Fibroblast of lung (primary cell): ENCODE data around the gene ZNF770. TPM values are rescaled to one million over a fixed set of nuclear protein-coding genes. Genes with fewer than 3 reads are reported as not detected.

Source experiments
- DNase-seq, 2 donors: peaks; one replicate each; pipeline versions ENCODE4 v3.0.0 to v3.0.0-alpha.2; 2010; ENCODE audit warnings: low read depth in 2 of 2
- H2AFZ ChIP-seq: 2 replicates; pipeline ENCODE4 v1.5.1; 2012; ENCODE audit warnings: low read length, control low read depth, inconsistent platforms
- H3K27ac ChIP-seq: 2 replicates; pipeline ENCODE4 v1.5.1; 2011; ENCODE audit warnings: low read length, control low read depth; ENCODE audit not compliant: insufficient read depth
- H3K27me3 ChIP-seq: 2 replicates; pipeline ENCODE4 v1.5.1; 2011; ENCODE audit warnings: mild to moderate bottlenecking, low read length; ENCODE audit not compliant: control insufficient read depth, insufficient read depth
- H3K36me3 ChIP-seq: 2 replicates; pipeline ENCODE4 v1.5.1; 2011; ENCODE audit warnings: low read length; ENCODE audit not compliant: control insufficient read depth, insufficient read depth
- H3K4me1 ChIP-seq: 2 replicates; pipeline ENCODE4 v1.5.1; 2011; ENCODE audit warnings: low read length; ENCODE audit not compliant: control insufficient read depth, insufficient read depth; ENCODE audit errors: extremely low read depth
- H3K4me2 ChIP-seq: 2 replicates; pipeline ENCODE4 v1.5.1; 2011; ENCODE audit warnings: low read length, control low read depth; ENCODE audit not compliant: insufficient read depth; ENCODE audit errors: extremely low read depth
- H3K4me3 ChIP-seq, 4 experiments: fragments of 200-600 bp in 1 of 4; sonication (generic) in 1 of 4; replicated peaks in 1 of 4; 2 replicates each; pipeline ENCODE4 v1.5.1; 2011 to 2016; ENCODE audit warnings: low read length in 4 of 4, low read depth in 3 of 4, mild to moderate bottlenecking in 3 of 4, control low read depth in 2 of 4, inconsistent platforms in 1 of 4, mixed read lengths in 1 of 4; ENCODE audit not compliant: insufficient read depth in 1 of 4; ENCODE audit errors: control extremely low read depth in 1 of 4
- H3K79me2 ChIP-seq: 2 replicates; pipeline ENCODE4 v1.5.1; 2012; ENCODE audit warnings: mild to moderate bottlenecking, low read length, inconsistent platforms; ENCODE audit not compliant: control insufficient read depth, insufficient read depth
- H3K9ac ChIP-seq: 2 replicates; pipeline ENCODE4 v1.5.1; 2011; ENCODE audit warnings: mild to moderate bottlenecking, low read length, control low read depth; ENCODE audit not compliant: insufficient read depth
- H3K9me3 ChIP-seq: 2 replicates; pipeline ENCODE4 v1.5.1; 2012; ENCODE audit warnings: low read depth, low read length; ENCODE audit not compliant: control insufficient read depth, insufficient read depth
- H4K20me1 ChIP-seq: 2 replicates; pipeline ENCODE4 v1.5.1; 2011; ENCODE audit warnings: low read length; ENCODE audit not compliant: control insufficient read depth, insufficient read depth; ENCODE audit errors: extremely low read depth
- EZH2 ChIP-seq: IDR thresholded peaks from 2 replicates; pipeline ENCODE4 v1.5.1; 2012; ENCODE audit warnings: low read length, control low read depth, mild to moderate bottlenecking; ENCODE audit errors: missing control alignments
- polyA plus RNA-seq, 2 donors: library from polyadenylated mRNA; depleted of rRNA in 1 of 2; stranded (reverse) in 1 of 2; unstranded in 1 of 2; fragments of >200 nt; gene quantifications; 2 replicates each; pipeline ENCODE4 v1.2.1, GENCODE V29; 2011 to 2012; ENCODE audit warnings: missing spikeins in 1 of 2
- total RNA-seq: library from RNA; depleted of rRNA; stranded (reverse); fragments of >200 nt; gene quantifications from 2 replicates; pipeline ENCODE4 v1.2.1, GENCODE V29; 2014
- TF ChIP-seq, protein P1 (sequence below), 2 donors: IDR thresholded peaks in 1 of 2; conservative IDR thresholded peaks in 1 of 2; 1 replicate in 1 of 2; 2 replicates in 1 of 2; pipeline ENCODE4 v1.5.1; 2011 to 2012; ENCODE audit warnings: low read length in 2 of 2, control low read depth in 1 of 2, inconsistent platforms in 1 of 2, low read depth in 1 of 2, mild to moderate bottlenecking in 1 of 2

The ZNF770 gene
- total and polyA plus RNA-seq, 2 donors (not counting 1 experiment from before 2014, with no cell fraction given): 27.9 to 44.6 TPM

DNA sequence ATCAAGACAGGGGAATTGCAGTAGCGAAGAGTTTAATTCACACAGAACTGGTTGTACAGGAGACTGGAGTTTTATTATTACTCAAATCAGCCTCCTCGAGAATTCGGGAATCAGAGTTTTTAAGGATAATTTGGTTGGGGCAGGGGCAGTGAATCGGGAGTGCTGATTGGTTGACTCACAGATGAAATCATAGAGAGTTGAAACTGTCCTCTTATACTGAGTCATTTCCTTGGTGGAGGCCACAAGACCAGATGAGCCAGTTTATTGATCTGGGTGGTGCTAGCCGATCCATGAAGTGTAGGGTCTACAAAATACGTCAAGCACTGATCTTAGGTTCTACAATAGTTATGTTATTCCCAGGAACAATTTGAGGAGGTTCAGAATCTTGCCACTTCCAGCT lies 5.3 kb upstream of the ZNF770 start:
- Histone ChIP-seq H3K4me2 (no peak overlapping the region), H2AFZ (no peak overlapping the region), H3K9ac (no peak overlapping the region), H3K79me2 (no peaks in the 10 kb centered on the region), H3K27me3 (no peaks in the 10 kb centered on the region), H3K36me3 (no peaks in the 10 kb centered on the region), H3K9me3 (no peaks in the 10 kb centered on the region), H4K20me1 (no peaks in the 10 kb centered on the region), H3K4me1 (peaks cover 2% of the 10 kb centered on the region), H3K27ac (no peak overlapping the region), H3K4me3 (no peak overlapping the region)
- DNase-seq: no peak
- TF ChIP-seq, protein P1, sequence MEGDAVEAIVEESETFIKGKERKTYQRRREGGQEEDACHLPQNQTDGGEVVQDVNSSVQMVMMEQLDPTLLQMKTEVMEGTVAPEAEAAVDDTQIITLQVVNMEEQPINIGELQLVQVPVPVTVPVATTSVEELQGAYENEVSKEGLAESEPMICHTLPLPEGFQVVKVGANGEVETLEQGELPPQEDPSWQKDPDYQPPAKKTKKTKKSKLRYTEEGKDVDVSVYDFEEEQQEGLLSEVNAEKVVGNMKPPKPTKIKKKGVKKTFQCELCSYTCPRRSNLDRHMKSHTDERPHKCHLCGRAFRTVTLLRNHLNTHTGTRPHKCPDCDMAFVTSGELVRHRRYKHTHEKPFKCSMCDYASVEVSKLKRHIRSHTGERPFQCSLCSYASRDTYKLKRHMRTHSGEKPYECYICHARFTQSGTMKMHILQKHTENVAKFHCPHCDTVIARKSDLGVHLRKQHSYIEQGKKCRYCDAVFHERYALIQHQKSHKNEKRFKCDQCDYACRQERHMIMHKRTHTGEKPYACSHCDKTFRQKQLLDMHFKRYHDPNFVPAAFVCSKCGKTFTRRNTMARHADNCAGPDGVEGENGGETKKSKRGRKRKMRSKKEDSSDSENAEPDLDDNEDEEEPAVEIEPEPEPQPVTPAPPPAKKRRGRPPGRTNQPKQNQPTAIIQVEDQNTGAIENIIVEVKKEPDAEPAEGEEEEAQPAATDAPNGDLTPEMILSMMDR (conservative IDR thresholded peaks at IDR 0.05 in 1 of 2, IDR thresholded peaks at IDR 0.05 in 1 of 2; ENCODE audit: low read depth in 1 of 2, low read length in 2 of 2): no peak
- no peak for TF ChIP-seq EZH2

DNA sequence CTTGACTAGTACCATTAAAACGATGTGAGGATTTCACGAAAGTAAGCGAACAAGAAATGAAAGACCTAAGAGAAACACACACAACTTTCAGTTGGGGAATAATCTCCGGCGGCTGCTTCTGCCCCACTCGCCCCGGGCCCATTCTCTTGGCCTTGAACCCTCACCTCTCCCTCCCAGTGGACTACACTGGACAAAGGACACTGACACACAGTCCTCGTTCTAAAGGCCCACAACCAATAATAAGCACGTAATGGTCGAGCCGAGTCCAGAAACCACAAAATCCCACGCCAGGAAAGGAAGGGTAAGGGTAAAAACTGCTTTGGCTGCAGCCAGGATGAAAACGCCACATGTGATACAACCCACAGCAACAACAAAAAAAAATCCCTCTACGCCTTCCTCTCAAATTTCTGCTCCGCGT lies 469 bp downstream of the ZNF770 start:
- no peaks in the 10 kb centered on the region for H3K27me3 ChIP-seq
- peak overlapping the region; percentile 97 for H3K27ac ChIP-seq
- no peaks in the 10 kb centered on the region for H3K9me3 ChIP-seq
- H3K4me1 ChIP-seq: peaks cover 2% of the 10 kb centered on the region
- H3K36me3 ChIP-seq: no peaks in the 10 kb centered on the region
- TF ChIP-seq EZH2: no peak
- TF ChIP-seq, protein P1 (conservative IDR thresholded peaks at IDR 0.05 in 1 of 2, IDR thresholded peaks at IDR 0.05 in 1 of 2; ENCODE audit: low read depth in 1 of 2, low read length in 2 of 2): no peak
- H3K9ac ChIP-seq: peak overlapping the region; percentile 93
- H2AFZ ChIP-seq: peak overlapping the region; percentile 90
- peak overlapping the region; percentile 97 to 100 (median 99) for H3K4me3 ChIP-seq
- peak; percentile 50 to 59 for DNase-seq
- peaks cover 43% of the 10 kb centered on the region for H3K79me2 ChIP-seq
- no peaks in the 10 kb centered on the region for H4K20me1 ChIP-seq
- peak overlapping the region; percentile 87 for H3K4me2 ChIP-seq

DNA sequence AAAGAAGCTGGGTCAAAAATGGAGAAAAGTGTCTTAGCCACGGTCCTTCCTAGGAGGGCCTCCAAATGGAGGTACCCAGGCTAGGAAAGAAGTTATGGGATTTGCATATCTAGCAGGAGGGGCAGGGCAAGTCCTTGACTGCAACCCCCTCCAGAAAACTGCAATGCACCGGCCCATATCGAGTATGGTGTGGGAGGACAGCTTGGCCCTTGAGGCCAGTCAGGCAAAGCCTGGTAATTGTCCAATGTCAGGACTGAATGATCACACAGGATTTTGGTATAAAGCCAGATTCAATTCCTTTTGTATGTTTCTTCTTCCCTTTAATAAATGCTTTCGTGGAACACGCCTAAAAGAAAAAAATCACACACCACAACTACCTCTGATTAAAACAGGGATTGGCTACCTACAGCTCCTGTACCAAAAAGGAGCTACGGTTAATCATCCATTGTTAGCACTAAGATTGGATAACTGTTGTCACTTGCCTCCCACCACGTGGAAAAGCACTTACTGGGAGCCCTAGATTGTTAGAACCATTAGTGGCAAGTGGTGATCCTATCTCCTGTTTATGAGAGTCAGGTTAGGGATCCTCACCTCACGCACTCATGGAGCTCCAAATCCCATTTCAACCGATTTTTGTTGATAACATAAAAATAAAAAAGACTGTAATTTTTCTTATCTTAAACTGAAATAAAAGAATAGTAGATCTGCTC lies 1.2 kb downstream of the ZNF770 start:
- H3K9me3 ChIP-seq: no peaks in the 10 kb centered on the region
- H3K4me1 ChIP-seq: peaks cover 2% of the 10 kb centered on the region
- H3K9ac ChIP-seq: peak overlapping the region; percentile 93
- no peak for DNase-seq
- no peaks in the 10 kb centered on the region for H4K20me1 ChIP-seq
- peaks cover 43% of the 10 kb centered on the region for H3K79me2 ChIP-seq
- no peak for TF ChIP-seq EZH2
- TF ChIP-seq, protein P1 (conservative IDR thresholded peaks at IDR 0.05 in 1 of 2, IDR thresholded peaks at IDR 0.05 in 1 of 2; ENCODE audit: low read depth in 1 of 2, low read length in 2 of 2): no peak
- H3K4me3 ChIP-seq: peak overlapping the region; percentile 97 to 100 (median 99)
- peak overlapping the region; percentile 87 for H3K4me2 ChIP-seq
- no peaks in the 10 kb centered on the region for H3K27me3 ChIP-seq
- no peak overlapping the region for H2AFZ ChIP-seq
- H3K36me3 ChIP-seq: peaks cover 2% of the 10 kb centered on the region
- H3K27ac ChIP-seq: no peak overlapping the region
